Osteoblast (primary cell): ENCODE measurements around the gene XPOT. TPM values are rescaled to one million over a fixed set of nuclear protein-coding genes. Genes with fewer than 3 reads are reported as not detected.

ENCODE experiments used
- DNase-seq: peaks from one replicate; pipeline ENCODE4 v3.0.0; 2011; ENCODE audit warnings: low spot score, mixed read lengths; ENCODE audit not compliant: insufficient read length; ENCODE audit errors: missing footprints
- H2AFZ ChIP-seq: 2 replicates; pipeline ENCODE4 v1.6.0; 2011; ENCODE audit warnings: mild to moderate bottlenecking, low read length
- H3K27ac ChIP-seq: 2 replicates; pipeline ENCODE4 v1.5.1; 2011; ENCODE audit warnings: mild to moderate bottlenecking, low read depth, low read length, moderate library complexity
- H3K27me3 ChIP-seq: 2 replicates; pipeline ENCODE4 v1.6.0; 2012; ENCODE audit warnings: mild to moderate bottlenecking, control low read depth, inconsistent platforms, low read length, moderate library complexity; ENCODE audit not compliant: insufficient read depth
- H3K36me3 ChIP-seq: 2 replicates; pipeline ENCODE4 v1.5.1; 2011; ENCODE audit warnings: mild to moderate bottlenecking, low read length, control low read depth, moderate library complexity; ENCODE audit not compliant: insufficient read depth
- H3K4me1 ChIP-seq: 2 replicates; pipeline ENCODE4 v1.5.1; 2011; ENCODE audit warnings: mild to moderate bottlenecking, low read length, control low read depth, moderate library complexity; ENCODE audit not compliant: insufficient read depth
- H3K4me2 ChIP-seq: 2 replicates; pipeline ENCODE4 v1.6.0; 2011; ENCODE audit warnings: mild to moderate bottlenecking, low read length; ENCODE audit not compliant: insufficient read depth
- H3K4me3 ChIP-seq: fragments of 200-600 bp; sonication (generic); 3 replicates; pipeline ENCODE4 v1.5.1; 2012; ENCODE audit warnings: mild to moderate bottlenecking, low read length, inconsistent platforms; ENCODE audit not compliant: insufficient read depth
- H3K79me2 ChIP-seq: 2 replicates; pipeline ENCODE4 v1.6.0; 2012; ENCODE audit warnings: mild to moderate bottlenecking, low read length, control low read depth, inconsistent platforms; ENCODE audit not compliant: insufficient read depth
- H3K9me3 ChIP-seq: 2 replicates; pipeline ENCODE4 v1.5.1; 2011; ENCODE audit warnings: low read depth, low read length, control low read depth
- H4K20me1 ChIP-seq: 2 replicates; pipeline ENCODE4 v1.6.0; 2012; ENCODE audit warnings: mild to moderate bottlenecking, low read length, control low read depth; ENCODE audit not compliant: insufficient read depth
- CTCF ChIP-seq: IDR thresholded peaks from 2 replicates; pipeline ENCODE4 v1.5.1; 2011; ENCODE audit warnings: mild to moderate bottlenecking, low read depth, low read length, moderate library complexity; ENCODE audit errors: extremely low read depth
- total RNA-seq: library from RNA; depleted of rRNA; stranded (reverse); fragments of >200 nt; gene quantifications from 2 replicates; pipeline ENCODE4 v1.2.3, GENCODE V29; 2012

XPOT gene
- total RNA-seq, 1 donor, result 217 TPM

GRCh38 chr12:64389154-64389553 lies 15.0 kb upstream of the XPOT start:
- TF ChIP-seq CTCF, result no peak
- H3K79me2 ChIP-seq, result no peaks in the 10 kb centered on the region
- H4K20me1 ChIP-seq, result no peaks in the 10 kb centered on the region
- H3K4me2 ChIP-seq, result no peak overlapping the region
- no peaks in the 10 kb centered on the region for H3K9me3 ChIP-seq
- no peak for DNase-seq
- no peak overlapping the region for H3K4me3 ChIP-seq
- H3K4me1 ChIP-seq, result peaks cover 12% of the 10 kb centered on the region
- no peaks in the 10 kb centered on the region for H3K36me3 ChIP-seq
- H2AFZ ChIP-seq, result no peak overlapping the region
- no peaks in the 10 kb centered on the region for H3K27me3 ChIP-seq
- no peak overlapping the region for H3K27ac ChIP-seq

- peak; percentile 87 for DNase-seq
- Histone ChIP-seq H3K36me3 (no peaks in the 10 kb centered on the region), H3K4me2 (peak within 1 kb of the TSS; percentile 84), H3K27ac (no peak within 1 kb of the TSS), H3K4me3 (peak within 1 kb of the TSS; percentile 75), H4K20me1 (no peaks in the 10 kb centered on the region), H3K9me3 (no peaks in the 10 kb centered on the region), H3K79me2 (no peaks in the 10 kb centered on the region), H3K27me3 (no peaks in the 10 kb centered on the region), H2AFZ (peak within 1 kb of the TSS; percentile 91), H3K4me1 (peaks cover 7% of the 10 kb centered on the region)
- TF ChIP-seq CTCF, result no peak
Measured at GRCh38 chr12:64390275-64390851, 13.8 kb upstream of the XPOT start, which contains the start of gene C12orf56. C12orf56 (minus strand) TSS chr12:64390758; CDS start chr12:64390565, 193 bp downstream.

GRCh38 chr12:64392221-64392620 lies 12.0 kb upstream of the XPOT start:
- Histone ChIP-seq H3K4me2 (no peak overlapping the region), H3K4me3 (no peak overlapping the region), H3K4me1 (no peaks in the 10 kb centered on the region), H2AFZ (no peak overlapping the region), H3K36me3 (no peaks in the 10 kb centered on the region), H3K27ac (no peak overlapping the region), H3K79me2 (no peaks in the 10 kb centered on the region), H4K20me1 (no peaks in the 10 kb centered on the region), H3K9me3 (no peaks in the 10 kb centered on the region), H3K27me3 (no peaks in the 10 kb centered on the region)
- peak; percentile 49 for TF ChIP-seq CTCF
- DNase-seq, result peak; percentile 72

GRCh38 chr12:64395739-64396138 lies 8.5 kb upstream of the XPOT start:
- Histone ChIP-seq H3K27ac (no peak overlapping the region), H3K4me1 (peaks cover 5% of the 10 kb centered on the region), H3K36me3 (no peaks in the 10 kb centered on the region), H3K79me2 (no peaks in the 10 kb centered on the region), H4K20me1 (no peaks in the 10 kb centered on the region), H3K4me3 (no peak overlapping the region), H3K9me3 (no peaks in the 10 kb centered on the region), H3K4me2 (no peak overlapping the region), H2AFZ (peak overlapping the region; percentile 18), H3K27me3 (no peaks in the 10 kb centered on the region)
- DNase-seq, result no peak
- TF ChIP-seq CTCF, result no peak
